ENCODE data around the gene ISYNA1. TPM values are rescaled to one million over a fixed set of nuclear protein-coding genes. Genes with fewer than 3 reads are reported as not detected.
A peak's percentile ranks its signal among the peaks of the same experiment; 100 is the strongest.

The ISYNA1 gene
- total and polyA plus RNA-seq, 2 of the 4 experiments (the other 2 are of a cell fraction) = 3.4 to 24.7 TPM

- DNase-seq = no peak
- no peak overlapping the region for H4K8ac ChIP-seq (ENCODE audit: low read depth in 2 of 2, low read length in 2 of 2)
- 91% methylated on average over 6 of the region's 14 CpGs; no CpG with 5 or more reads in 1 of the 2 experiments for WGBS, 2 experiments (ENCODE audit: extremely low coverage in 2 of 2, insufficient read length in 1 of 2)
- in situ Hi-C loops (cut with MboI; ENCODE audit: low sequenced_read_pairs) (no loop called here), dilution Hi-C loops (cut with HindIII; ENCODE audit: low sequenced_read_pairs, unreplicated experiment) (no loop called here), intact Hi-C loops (cut with micrococcal nuclease) (no loop called here)
- H3K4me2 ChIP-seq (ENCODE audit: low read depth, low read length) = no peak overlapping the region
- H2BK15ac ChIP-seq (ENCODE audit: low read depth, low read length) = no peak overlapping the region
- POLR2A ChIA-PET (ENCODE audit: unreplicated experiment) = no interaction called here
- H3K9me3 ChIP-seq (ENCODE audit: control insufficient read depth, insufficient read depth, low read length) = no peaks in the 10 kb centered on the region
- peaks cover 27% of the 10 kb centered on the region for H3K9me1 ChIP-seq (ENCODE audit: insufficient read depth, low read length)
- H2AFZ ChIP-seq (replicated peaks; ENCODE audit: low read length, poor library complexity) = no peak overlapping the region
- peaks cover 4 to 72% of the 10 kb centered on the region in 2 experiments for H3K79me1 ChIP-seq (ENCODE audit: low read depth in 1 of 2, low read length in 2 of 2)
- H3K23ac ChIP-seq (ENCODE audit: low read depth, low read length) = no peak overlapping the region
- H3K9ac ChIP-seq (ENCODE audit: low read depth, low read length) = no peak overlapping the region
- H3K27ac ChIP-seq (ENCODE audit: insufficient read depth, low read length) = no peak overlapping the region
- H3K14ac ChIP-seq (replicated peaks; ENCODE audit: low read depth, low read length) = no peak overlapping the region
- H3K27me3 ChIP-seq (ENCODE audit: control insufficient read depth, insufficient read depth, low read length) = no peaks in the 10 kb centered on the region
- H4K91ac ChIP-seq (ENCODE audit: insufficient read depth, low read depth, low read length) = no peak overlapping the region
- H4K5ac ChIP-seq (ENCODE audit: low read depth, low read length) = no peak overlapping the region
- H2BK20ac ChIP-seq (ENCODE audit: low read depth, low read length) = no peak overlapping the region
- H3K4me1 ChIP-seq (ENCODE audit: control insufficient read depth, insufficient read depth, low read length) = peaks cover 22% of the 10 kb centered on the region
- CTCF ChIA-PET = no interaction called here
- no peak overlapping the region for H2BK120ac ChIP-seq (ENCODE audit: low read depth, low read length)
- H3K56ac ChIP-seq (ENCODE audit: extremely low read depth, insufficient read depth, low read length) = no peak overlapping the region
- H4K20me1 ChIP-seq (ENCODE audit: insufficient read depth, low read length) = peaks cover 67% of the 10 kb centered on the region
- BruUV-seq (replicated peaks) = no TSS peak
- TF ChIP-seq FOS (IDR thresholded peaks at IDR 0.05; ENCODE audit: low read depth, low read length) (no peak), SMC3 (IDR thresholded peaks at IDR 0.05; ENCODE audit: low read depth, low read length) (no peak)
- H3K4ac ChIP-seq (ENCODE audit: low read depth, low read length) = no peak overlapping the region
- H2AK5ac ChIP-seq (ENCODE audit: low read depth, low read length) = no peak overlapping the region
- H3K4me3 ChIP-seq (ENCODE audit: insufficient read depth, low read depth, low read length) = no peak overlapping the region
- no peak overlapping the region for H3K18ac ChIP-seq (ENCODE audit: low read depth, low read length)
- ATAC-seq (ENCODE audit: low read depth) = no peak
- no peaks in the 10 kb centered on the region; the same call in 1 of the 2 replicates for H3K36me3 ChIP-seq (ENCODE audit: control insufficient read depth, insufficient read depth, low read length)
- H2BK5ac ChIP-seq (ENCODE audit: low read depth, low read length, poor library complexity, severe bottlenecking) = no peak overlapping the region
- peak overlapping the region; percentile 9 for H2AK9ac ChIP-seq (replicated peaks; ENCODE audit: low read depth, low read length, poor library complexity)
These were observed 15.3 kb downstream of the ISYNA1 start for GRCh38 chr19:18422530-18423191.
